GM06990 (cell line): ENCODE data around the gene ARHGAP23.

Experiments
- DNase-seq: peaks from one replicate; pipeline ENCODE4 v3.0.0-alpha.2; 2011; ENCODE audit not compliant: insufficient read length; ENCODE audit errors: extremely low read depth
- H3K27me3 ChIP-seq: replicated peaks from 2 replicates; pipeline ENCODE4 v1.6.0; 2011; ENCODE audit warnings: low read length; ENCODE audit not compliant: control insufficient read depth, insufficient read depth
- H3K36me3 ChIP-seq: 2 replicates; pipeline ENCODE4 v1.5.1; 2011; ENCODE audit warnings: low read length; ENCODE audit not compliant: control insufficient read depth, insufficient read depth
- H3K4me3 ChIP-seq: replicated peaks from 2 replicates; pipeline ENCODE4 v1.5.1; 2011; ENCODE audit warnings: low read depth, mild to moderate bottlenecking, control low read depth, low read length
- TF ChIP-seq, protein P1 (sequence below): IDR thresholded peaks from 2 replicates; pipeline ENCODE4 v1.5.1; 2011; ENCODE audit warnings: low read length, control low read depth, mild to moderate bottlenecking, inconsistent platforms; ENCODE audit not compliant: insufficient read depth, poor library complexity, severe bottlenecking

The ARHGAP23 gene

GRCh38 chr17:38458521-38458920 lies 30.3 kb downstream of the ARHGAP23 start:
- TF ChIP-seq, protein P1, sequence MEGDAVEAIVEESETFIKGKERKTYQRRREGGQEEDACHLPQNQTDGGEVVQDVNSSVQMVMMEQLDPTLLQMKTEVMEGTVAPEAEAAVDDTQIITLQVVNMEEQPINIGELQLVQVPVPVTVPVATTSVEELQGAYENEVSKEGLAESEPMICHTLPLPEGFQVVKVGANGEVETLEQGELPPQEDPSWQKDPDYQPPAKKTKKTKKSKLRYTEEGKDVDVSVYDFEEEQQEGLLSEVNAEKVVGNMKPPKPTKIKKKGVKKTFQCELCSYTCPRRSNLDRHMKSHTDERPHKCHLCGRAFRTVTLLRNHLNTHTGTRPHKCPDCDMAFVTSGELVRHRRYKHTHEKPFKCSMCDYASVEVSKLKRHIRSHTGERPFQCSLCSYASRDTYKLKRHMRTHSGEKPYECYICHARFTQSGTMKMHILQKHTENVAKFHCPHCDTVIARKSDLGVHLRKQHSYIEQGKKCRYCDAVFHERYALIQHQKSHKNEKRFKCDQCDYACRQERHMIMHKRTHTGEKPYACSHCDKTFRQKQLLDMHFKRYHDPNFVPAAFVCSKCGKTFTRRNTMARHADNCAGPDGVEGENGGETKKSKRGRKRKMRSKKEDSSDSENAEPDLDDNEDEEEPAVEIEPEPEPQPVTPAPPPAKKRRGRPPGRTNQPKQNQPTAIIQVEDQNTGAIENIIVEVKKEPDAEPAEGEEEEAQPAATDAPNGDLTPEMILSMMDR: no peak
- no peaks in the 10 kb centered on the region for H3K36me3 ChIP-seq
- no peaks in the 10 kb centered on the region; the same call in 1 of the 2 replicates for H3K27me3 ChIP-seq
- DNase-seq: no peak
- H3K4me3 ChIP-seq: no peak overlapping the region

DNA sequence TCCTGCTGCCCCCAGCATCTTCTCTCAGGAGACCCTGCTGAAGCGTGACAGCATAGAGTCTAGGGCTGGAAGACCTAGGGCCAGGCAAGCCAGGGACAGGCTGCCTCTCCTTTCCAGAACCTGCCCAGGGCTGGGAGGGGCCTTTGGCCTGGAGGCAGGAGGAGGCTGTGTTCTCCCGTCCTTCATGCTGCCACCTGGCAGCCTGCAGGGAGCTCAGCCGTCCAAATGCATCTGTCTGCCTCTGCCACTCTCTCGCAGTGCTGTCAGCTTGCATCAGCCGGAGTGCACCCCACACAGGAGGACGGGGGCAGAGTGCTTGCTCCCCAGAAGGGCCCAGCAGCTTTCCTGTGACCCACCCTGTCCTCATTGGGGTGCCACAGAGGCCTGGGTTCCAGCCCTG lies 31.3 kb downstream of the ARHGAP23 start:
- TF ChIP-seq, protein P1: no peak
- DNase-seq: no peak
- peaks cover 1% of the 10 kb centered on the region for H3K36me3 ChIP-seq

DNA sequence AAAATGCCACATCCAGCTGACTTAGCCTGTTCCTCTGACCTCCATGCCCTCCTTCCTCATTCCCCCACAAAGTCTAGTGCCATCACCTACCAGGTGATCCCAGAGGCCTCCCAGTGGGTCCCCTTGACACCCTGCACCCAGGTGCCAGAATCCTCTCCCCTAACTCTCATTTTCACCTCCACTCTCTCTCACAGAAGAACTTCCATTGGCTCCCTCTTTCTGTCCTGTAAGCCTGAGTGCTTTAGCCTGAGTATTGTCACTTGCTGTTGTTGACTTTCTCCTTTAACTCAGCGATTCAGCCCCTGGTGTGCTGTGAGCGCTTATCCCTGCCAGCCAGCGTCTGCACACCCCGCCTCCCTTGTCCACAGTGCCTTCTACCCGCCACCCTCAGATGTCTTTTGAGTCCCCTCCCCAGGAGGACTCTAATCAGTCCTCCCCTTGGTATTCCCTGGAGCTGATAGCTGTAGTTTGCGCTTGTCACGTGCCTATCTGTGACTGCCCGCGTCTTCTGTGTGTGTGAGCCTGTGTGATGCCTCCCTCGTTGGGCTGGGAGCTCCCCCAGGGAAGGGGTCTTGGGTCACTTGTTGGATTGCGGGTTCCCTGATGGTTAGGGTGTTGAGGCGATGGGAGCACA lies 31.9 kb downstream of the ARHGAP23 start:
- no peak overlapping the region for H3K4me3 ChIP-seq
- H3K36me3 ChIP-seq: peaks cover 1% of the 10 kb centered on the region
- DNase-seq: no peak
- TF ChIP-seq, protein P1: no peak
- H3K27me3 ChIP-seq: no peaks in the 10 kb centered on the region

More for the DNA sequence above, 31.3 kb downstream of the ARHGAP23 start:
- no peaks in the 10 kb centered on the region for H3K27me3 ChIP-seq
- no peak overlapping the region for H3K4me3 ChIP-seq

GRCh38 chr17:38460716-38461630 lies 32.7 kb downstream of the ARHGAP23 start:
- Histone ChIP-seq H3K27me3 (no peaks in the 10 kb centered on the region), H3K36me3 (peaks cover 1% of the 10 kb centered on the region), H3K4me3 (no peak overlapping the region)
- DNase-seq: no peak
- TF ChIP-seq, protein P1: no peak

DNA sequence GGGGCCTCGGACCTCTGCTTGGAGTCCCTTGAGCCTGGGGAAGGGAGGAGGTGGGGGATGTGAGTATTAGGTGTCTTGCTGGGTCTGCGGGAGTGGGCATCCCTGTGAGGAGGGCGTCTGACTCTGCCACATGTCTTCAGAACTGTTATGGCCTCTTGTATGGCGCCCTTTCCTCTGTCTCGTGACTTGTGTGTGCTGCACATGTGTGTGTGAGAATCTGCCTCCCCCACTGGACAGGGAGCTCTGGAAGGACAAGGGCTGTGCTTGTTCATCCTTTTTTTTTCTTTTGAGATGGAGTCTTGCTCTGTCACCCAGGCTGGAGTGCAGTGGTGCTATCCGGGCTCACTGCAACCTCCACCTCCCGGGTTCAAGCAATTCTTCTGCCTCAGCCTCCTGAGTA lies 33.4 kb downstream of the ARHGAP23 start:
- Histone ChIP-seq H3K27me3 (no peaks in the 10 kb centered on the region), H3K4me3 (no peak overlapping the region), H3K36me3 (peaks cover 1% of the 10 kb centered on the region)
- TF ChIP-seq, protein P1: no peak
- no peak for DNase-seq
